Right atrium auricular region (tissue), 2 donors: Measurements from ENCODE around the gene PUM1. TPM values are rescaled to one million over a fixed set of nuclear protein-coding genes. Genes with fewer than 3 reads are reported as not detected.
"Not testable (repeated sequence)": the region's sequence is repeated elsewhere in the genome, so short reads cannot be mapped to it uniquely, and the experiment has no call there.

Experiments
- DNase-seq: peaks from one replicate; pipeline ENCODE4 v3.0.0-alpha.2; 2019; ENCODE audit warnings: low spot score
- H3K27ac ChIP-seq, 2 donors: fragments of 200-600 bp; sonication (generic); 1 replicate in 1 of 2; 2 replicates in 1 of 2; pipeline ENCODE4 v1.5.1; 2016 to 2019
- H3K27me3 ChIP-seq, 2 donors: fragments of 200-600 bp; sonication (generic); one replicate each; pipeline versions ENCODE4 v1.5.1 to v1.6.0; 2017 to 2019
- H3K36me3 ChIP-seq: fragments of 200-600 bp; sonication (generic); one replicate; pipeline ENCODE4 v1.5.1; 2016
- H3K4me1 ChIP-seq, 2 donors: fragments of 200-600 bp; sonication (generic); one replicate each; pipeline versions ENCODE4 v1.5.1 to v1.6.0; 2017 to 2019
- H3K4me3 ChIP-seq, 2 donors: fragments of 200-600 bp; sonication (generic); 1 replicate in 1 of 2; 2 replicates in 1 of 2; pipeline ENCODE4 v1.5.1; 2017 to 2019; ENCODE audit warnings: mild to moderate bottlenecking in 1 of 2, moderate library complexity in 1 of 2
- H3K9me3 ChIP-seq, 2 donors: fragments of 200-600 bp; sonication (generic); one replicate each; pipeline ENCODE4 v1.5.1; 2019
- total RNA-seq, 2 donors: library from RNA; depleted of rRNA; stranded (reverse); fragments of >200 nt; gene quantifications; one replicate each; pipeline ENCODE4 v1.1.0, GENCODE V29; 2016
- TF ChIP-seq, protein P1 (sequence below), 2 donors: fragments of 200-600 bp; sonication (generic); IDR thresholded peaks; one replicate each; pipeline ENCODE4 v1.5.1; 2019; ENCODE audit warnings: antibody characterized with exemption in 2 of 2

Gene PUM1
- total RNA-seq, 2 donors from 2014 or later, result 51.2 to 68.8 TPM

DNA sequence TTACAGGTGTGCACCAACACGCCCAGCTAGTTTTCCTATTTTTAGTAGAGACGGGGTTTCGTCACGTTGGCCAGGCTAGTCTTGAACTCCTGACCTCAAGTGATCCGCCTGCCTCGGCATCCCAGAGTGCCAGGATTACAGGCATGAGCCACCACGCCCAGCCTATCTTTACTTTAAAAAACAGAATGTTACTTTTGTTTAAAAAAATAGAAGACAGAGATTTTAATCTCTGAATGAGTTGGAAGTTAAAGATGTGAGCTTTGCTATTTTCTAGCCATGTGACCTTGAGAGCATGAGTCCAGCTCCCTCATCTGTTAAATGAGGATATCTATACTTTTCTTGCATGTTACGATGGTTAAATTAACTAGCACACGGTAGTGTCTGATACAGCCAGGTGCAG lies 3.9 kb upstream of the PUM1 start:
- H3K27ac ChIP-seq, result no peak overlapping the region
- TF ChIP-seq, protein P1, sequence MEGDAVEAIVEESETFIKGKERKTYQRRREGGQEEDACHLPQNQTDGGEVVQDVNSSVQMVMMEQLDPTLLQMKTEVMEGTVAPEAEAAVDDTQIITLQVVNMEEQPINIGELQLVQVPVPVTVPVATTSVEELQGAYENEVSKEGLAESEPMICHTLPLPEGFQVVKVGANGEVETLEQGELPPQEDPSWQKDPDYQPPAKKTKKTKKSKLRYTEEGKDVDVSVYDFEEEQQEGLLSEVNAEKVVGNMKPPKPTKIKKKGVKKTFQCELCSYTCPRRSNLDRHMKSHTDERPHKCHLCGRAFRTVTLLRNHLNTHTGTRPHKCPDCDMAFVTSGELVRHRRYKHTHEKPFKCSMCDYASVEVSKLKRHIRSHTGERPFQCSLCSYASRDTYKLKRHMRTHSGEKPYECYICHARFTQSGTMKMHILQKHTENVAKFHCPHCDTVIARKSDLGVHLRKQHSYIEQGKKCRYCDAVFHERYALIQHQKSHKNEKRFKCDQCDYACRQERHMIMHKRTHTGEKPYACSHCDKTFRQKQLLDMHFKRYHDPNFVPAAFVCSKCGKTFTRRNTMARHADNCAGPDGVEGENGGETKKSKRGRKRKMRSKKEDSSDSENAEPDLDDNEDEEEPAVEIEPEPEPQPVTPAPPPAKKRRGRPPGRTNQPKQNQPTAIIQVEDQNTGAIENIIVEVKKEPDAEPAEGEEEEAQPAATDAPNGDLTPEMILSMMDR (IDR thresholded peaks at IDR 0.05), result no peak
- no peak overlapping the region for H3K4me3 ChIP-seq
- no peak for DNase-seq
- H3K9me3 ChIP-seq, result no peaks in the 10 kb centered on the region
- no peaks in the 10 kb centered on the region for H3K27me3 ChIP-seq
- no peaks in the 10 kb centered on the region for H3K36me3 ChIP-seq
- peaks cover 0 to 3% of the 10 kb centered on the region in 2 donors for H3K4me1 ChIP-seq

DNA sequence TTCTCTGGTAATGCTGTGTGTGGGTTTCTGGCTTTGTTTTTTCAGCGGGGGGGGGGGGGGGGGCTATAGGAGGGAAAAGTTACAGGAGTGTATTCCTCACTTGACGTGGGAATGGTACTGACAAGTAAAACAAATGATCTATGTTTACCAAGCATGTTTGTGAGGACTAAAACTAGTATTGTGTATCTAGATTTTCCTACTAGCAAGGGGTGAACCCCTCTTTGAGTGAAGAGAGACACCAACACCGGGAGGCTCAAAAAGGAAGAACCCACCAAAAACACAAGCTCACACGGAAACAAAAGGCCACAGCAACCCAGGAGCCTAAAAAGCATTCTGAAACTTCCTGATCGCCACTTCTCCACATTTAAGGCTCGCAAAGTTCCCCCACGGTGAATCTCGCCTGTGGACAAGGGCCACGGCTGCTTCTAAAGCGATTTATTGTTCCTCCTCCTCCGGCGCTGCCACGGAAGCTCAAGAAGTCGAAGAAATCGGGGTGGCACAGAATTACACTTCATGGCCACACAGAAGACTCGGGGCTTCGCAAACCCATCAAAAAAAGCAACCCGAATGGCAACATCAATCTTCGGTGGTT lies 703 bp downstream of the PUM1 start:
- DNase-seq, result peak; percentile 59
- H3K9me3 ChIP-seq, result no peaks in the 10 kb centered on the region
- TF ChIP-seq, protein P1 (IDR thresholded peaks at IDR 0.05), result no peak
- H3K27ac ChIP-seq, result peak overlapping the region; percentile 95 to 98
- no peaks in the 10 kb centered on the region for H3K36me3 ChIP-seq
- H3K4me3 ChIP-seq, result peak overlapping the region; percentile 68 to 72
- H3K27me3 ChIP-seq, result no peaks in the 10 kb centered on the region
- H3K4me1 ChIP-seq, result peaks cover 0 to 30% of the 10 kb centered on the region in 2 donors

DNA sequence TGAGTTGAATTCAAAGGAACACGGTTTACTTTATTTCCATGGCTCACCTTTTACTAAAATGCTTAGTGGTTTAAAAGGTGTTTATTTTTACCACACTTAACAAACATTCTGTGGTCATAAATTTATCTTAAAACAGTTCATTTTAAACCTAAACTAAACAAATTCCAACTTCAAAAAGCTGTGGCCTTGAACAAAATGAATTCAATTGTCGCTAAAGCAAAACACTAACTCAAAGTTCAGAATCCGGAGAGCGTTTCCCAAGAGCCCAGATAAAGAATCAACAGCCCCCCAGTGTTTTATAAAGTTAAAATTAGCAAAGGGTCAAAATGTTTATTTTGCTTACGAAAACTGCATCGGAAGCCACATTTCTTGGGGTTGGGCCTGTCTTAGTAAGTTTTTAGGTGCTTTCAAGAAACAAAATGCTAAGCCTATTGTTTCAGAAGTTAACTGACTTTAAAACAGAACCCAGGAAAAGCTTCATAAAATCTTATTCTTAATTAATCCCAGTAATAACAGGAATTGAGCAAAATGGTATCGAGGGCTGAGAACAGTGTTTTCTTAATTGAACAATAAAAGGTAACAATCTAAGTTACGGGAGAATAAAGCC lies 1.3 kb downstream of the PUM1 start:
- no peak for DNase-seq
- H3K4me1 ChIP-seq, result peaks cover 0 to 36% of the 10 kb centered on the region in 2 donors
- no peaks in the 10 kb centered on the region for H3K27me3 ChIP-seq
- H3K27ac ChIP-seq, result peak overlapping the region; percentile 95 to 98
- TF ChIP-seq, protein P1 (IDR thresholded peaks at IDR 0.05), result no peak
- peak overlapping the region; percentile 68 to 72 for H3K4me3 ChIP-seq
- no peaks in the 10 kb centered on the region for H3K9me3 ChIP-seq
- H3K36me3 ChIP-seq, result peaks cover 2% of the 10 kb centered on the region

DNA sequence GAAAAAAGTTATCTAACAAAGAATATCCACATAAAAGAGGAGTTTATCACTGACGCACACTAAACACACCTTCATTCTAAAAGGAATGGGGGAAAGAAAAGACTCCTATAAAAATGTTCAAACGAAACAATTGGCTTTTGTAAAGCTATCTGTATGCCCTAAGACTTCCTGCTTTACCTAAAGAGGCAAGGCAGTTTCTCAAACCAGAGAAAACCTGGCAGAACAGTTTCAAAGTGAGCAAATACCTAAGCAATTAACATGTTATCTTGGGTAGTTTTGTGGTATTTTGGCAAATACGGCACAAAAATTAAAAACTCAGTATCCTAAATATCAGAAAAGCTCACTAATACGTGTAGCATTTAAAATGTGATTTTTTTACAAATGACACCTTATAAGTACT lies 1.9 kb downstream of the PUM1 start:
- H3K4me3 ChIP-seq, result peak overlapping the region; percentile 68 to 72
- TF ChIP-seq, protein P1 (IDR thresholded peaks at IDR 0.05), result no peak
- peaks cover 0 to 41% of the 10 kb centered on the region in 2 donors for H3K4me1 ChIP-seq
- no peak for DNase-seq
- H3K9me3 ChIP-seq, result no peaks in the 10 kb centered on the region
- H3K36me3 ChIP-seq, result peaks cover 7% of the 10 kb centered on the region
- no peaks in the 10 kb centered on the region for H3K27me3 ChIP-seq
- H3K27ac ChIP-seq, result peak overlapping the region; percentile 95 to 98

DNA sequence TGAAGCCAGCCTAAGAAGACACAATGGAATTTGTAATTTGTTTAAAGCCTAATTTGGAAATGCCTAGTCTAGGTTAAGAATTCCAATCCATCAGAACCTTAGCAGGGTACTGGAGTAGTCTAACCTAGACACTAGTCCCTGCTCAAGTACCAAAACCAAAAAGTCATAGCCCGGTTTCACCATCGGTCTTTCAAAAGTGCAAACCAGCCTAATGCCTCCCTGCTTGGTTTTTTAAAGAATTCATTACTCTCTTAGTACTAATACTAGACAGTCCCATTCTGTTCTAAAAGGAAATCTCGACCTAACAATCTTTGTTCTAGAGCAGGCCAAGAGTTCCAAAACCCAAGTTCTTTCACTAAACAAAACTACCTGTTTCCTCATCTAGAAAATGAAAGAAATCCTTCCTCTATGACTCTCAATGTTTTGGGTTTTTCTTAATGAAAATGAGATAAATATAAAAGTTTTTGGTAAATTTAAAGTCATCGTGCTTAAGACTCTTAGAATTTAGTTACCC lies 2.6 kb downstream of the PUM1 start:
- Histone ChIP-seq H3K27me3 (no peaks in the 10 kb centered on the region), H3K4me1 (peaks cover 0 to 42% of the 10 kb centered on the region in 2 donors), H3K27ac (peak overlapping the region in 1 of 2 donors; percentile 98)

DNA sequence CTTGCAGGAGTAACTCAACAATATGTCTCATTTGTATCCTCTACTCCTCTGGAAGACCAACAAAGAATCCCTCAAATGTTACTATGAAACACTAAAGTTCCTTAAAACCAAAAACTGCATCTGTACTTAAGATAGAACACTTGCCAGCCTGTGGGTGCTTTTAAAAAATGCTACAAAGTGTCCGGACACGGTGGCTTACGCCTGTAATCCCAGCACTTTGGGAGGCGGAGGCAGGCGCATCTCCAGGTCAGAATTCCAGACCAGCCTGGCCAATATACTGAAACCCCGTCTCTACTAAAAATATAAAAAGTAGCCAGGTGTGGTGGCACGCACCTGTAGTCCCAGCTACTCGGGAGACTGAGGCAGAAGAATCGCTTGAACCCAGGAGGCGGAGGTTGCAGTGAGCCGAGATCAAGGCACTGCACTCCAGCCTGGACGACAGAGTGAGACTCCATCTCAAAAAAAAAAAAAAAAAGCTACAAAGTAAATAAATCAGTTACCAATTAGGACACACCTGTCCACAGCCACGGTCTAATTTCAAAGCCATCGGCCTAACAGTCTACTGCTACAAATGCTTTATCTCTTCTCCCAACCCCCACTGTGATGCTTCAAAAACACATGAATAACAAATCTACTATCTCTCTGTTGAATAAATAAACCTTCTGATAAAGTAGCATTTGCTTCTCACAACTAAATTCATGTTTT lies 3.2 kb downstream of the PUM1 start:
- not testable (repeated sequence) for H3K4me3 ChIP-seq, H3K27ac ChIP-seq, H3K9me3 ChIP-seq, H3K27me3 ChIP-seq, DNase-seq
- Histone ChIP-seq H3K36me3 (peaks cover 17% of the 10 kb centered on the region), H3K4me1 (peaks cover 0 to 42% of the 10 kb centered on the region in 2 donors)

More for the DNA sequence above, 2.6 kb downstream of the PUM1 start:
- Histone ChIP-seq H3K4me3 (peak overlapping the region in 1 of 2 donors; percentile 68), H3K9me3 (no peaks in the 10 kb centered on the region), H3K36me3 (peaks cover 14% of the 10 kb centered on the region)
- TF ChIP-seq, protein P1 (IDR thresholded peaks at IDR 0.05), result no peak
- no peak for DNase-seq
